HUES64 (cell line): ENCODE measurements around the gene XRCC4.

Source experiments
- H3K27ac ChIP-seq: 2 replicates; pipeline ENCODE4 v1.7.0; 2013; ENCODE audit warnings: low read depth, low read length, inconsistent platforms
- H3K27me3 ChIP-seq: 2 replicates; pipeline ENCODE4 v1.6.1; 2013; ENCODE audit warnings: mild to moderate bottlenecking, low read length; ENCODE audit not compliant: insufficient read depth
- H3K36me3 ChIP-seq: 2 replicates; pipeline ENCODE4 v1.6.1; 2013; ENCODE audit warnings: mild to moderate bottlenecking, low read length; ENCODE audit not compliant: insufficient read depth
- H3K4me1 ChIP-seq: 2 replicates; pipeline ENCODE4 v1.6.1; 2013; ENCODE audit warnings: mild to moderate bottlenecking, low read length, moderate library complexity; ENCODE audit not compliant: insufficient read depth
- H3K4me3 ChIP-seq: 2 replicates; pipeline ENCODE4 v1.5.1; 2013; ENCODE audit warnings: mild to moderate bottlenecking, low read length, moderate library complexity
- H3K9ac ChIP-seq: 2 replicates; pipeline ENCODE4 v1.6.1; 2013; ENCODE audit warnings: mild to moderate bottlenecking, low read depth, low read length
- H3K9me3 ChIP-seq: 2 replicates; pipeline ENCODE4 v1.6.1; 2013; ENCODE audit warnings: low read depth, low read length; ENCODE audit not compliant: insufficient read depth
- WGBS: fragments of 150-250, 120-280 bp; methylation state at CpG from one replicate; pipeline ENCODE4 v1.1.7; 2013; ENCODE audit warnings: missing lambda C conversion rate; 5-methylcytosine and 5-hydroxymethylcytosine counted together

XRCC4 gene

DNA sequence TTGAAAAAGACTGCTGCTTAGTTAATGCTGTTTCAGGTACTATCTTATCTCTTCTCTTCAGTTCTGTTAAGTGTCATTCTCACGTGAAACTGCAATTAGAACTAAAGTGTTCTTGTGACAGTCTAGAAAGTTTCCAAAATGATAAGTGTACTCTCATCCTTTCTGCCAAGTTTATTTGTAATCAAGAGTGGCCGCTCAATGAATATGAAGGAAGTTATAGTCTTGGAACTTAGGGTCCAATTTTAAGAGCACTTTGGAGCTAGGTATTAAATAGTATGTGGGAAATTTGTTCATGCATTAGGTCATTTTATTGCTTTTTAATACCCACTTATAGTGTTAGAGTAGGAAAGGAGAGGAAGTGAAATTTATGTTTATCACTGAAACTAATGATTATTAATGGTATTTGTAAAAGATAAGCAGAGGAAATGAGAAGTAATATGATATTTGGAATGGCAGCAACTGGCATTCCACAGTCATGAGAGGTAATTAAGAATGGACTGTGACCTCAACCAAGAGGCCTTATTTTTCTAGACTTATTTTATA lies 20.4 kb downstream of the XRCC4 start:
- H3K27ac ChIP-seq = no peak overlapping the region
- peaks cover 13% of the 10 kb centered on the region for H3K9me3 ChIP-seq
- H3K9ac ChIP-seq = no peak overlapping the region
- H3K27me3 ChIP-seq = no peaks in the 10 kb centered on the region
- 84% methylated on average over 2 of the region's 2 CpGs for WGBS
- no peaks in the 10 kb centered on the region for H3K36me3 ChIP-seq
- H3K4me3 ChIP-seq = no peak overlapping the region
- H3K4me1 ChIP-seq = peaks cover 18% of the 10 kb centered on the region

DNA sequence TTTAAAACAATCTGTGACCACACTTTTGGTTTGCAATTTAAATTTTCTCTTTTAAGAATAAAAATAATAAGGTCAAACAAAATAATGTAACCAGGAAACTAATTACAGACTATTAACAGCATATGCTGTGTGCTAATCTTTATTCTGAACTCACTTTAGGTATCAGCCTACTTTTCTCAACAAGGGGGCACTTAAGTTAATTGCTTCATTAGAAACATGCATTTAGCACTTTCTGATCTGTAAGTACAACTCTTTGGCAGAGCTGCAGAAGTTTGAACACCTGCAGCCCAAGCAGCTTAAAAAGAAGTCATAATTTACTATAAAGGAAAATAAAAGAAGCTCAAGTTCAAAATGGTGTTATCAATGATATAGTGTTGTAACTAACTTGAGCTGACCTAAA lies 21.7 kb downstream of the XRCC4 start:
- Histone ChIP-seq H3K4me1 (peaks cover 18% of the 10 kb centered on the region), H3K4me3 (no peak overlapping the region), H3K36me3 (no peaks in the 10 kb centered on the region), H3K9ac (no peak overlapping the region), H3K27ac (no peak overlapping the region), H3K9me3 (peaks cover under 1% of the 10 kb centered on the region; the same call in 1 of the 2 replicates), H3K27me3 (no peaks in the 10 kb centered on the region)

DNA sequence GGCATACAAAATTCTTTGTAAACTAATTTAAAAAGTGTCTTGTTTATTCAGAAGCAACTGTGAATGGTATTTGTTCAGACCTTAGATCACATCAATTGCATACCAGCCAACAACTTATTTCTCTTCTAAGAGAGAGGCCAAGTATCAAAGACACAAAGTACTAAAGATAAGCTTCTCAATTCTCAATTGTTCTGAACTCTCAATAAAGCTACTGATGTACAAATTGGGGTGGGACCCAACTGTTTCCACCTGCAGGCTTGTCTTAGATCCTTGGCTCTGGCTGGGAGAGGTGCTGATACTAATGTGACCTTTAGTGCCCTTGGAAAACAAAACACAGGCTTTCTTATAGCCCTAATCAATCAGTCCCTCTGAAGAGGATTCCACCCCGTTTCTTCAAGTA lies 22.1 kb downstream of the XRCC4 start:
- no peak overlapping the region for H3K27ac ChIP-seq
- H3K4me3 ChIP-seq = no peak overlapping the region
- H3K36me3 ChIP-seq = no peaks in the 10 kb centered on the region
- H3K4me1 ChIP-seq = peaks cover 18% of the 10 kb centered on the region
- no peak overlapping the region for H3K9ac ChIP-seq
- H3K27me3 ChIP-seq = no peaks in the 10 kb centered on the region
- no peaks in the 10 kb centered on the region for H3K9me3 ChIP-seq
- WGBS = 61% methylated on average over 1 of the region's 1 CpG

DNA sequence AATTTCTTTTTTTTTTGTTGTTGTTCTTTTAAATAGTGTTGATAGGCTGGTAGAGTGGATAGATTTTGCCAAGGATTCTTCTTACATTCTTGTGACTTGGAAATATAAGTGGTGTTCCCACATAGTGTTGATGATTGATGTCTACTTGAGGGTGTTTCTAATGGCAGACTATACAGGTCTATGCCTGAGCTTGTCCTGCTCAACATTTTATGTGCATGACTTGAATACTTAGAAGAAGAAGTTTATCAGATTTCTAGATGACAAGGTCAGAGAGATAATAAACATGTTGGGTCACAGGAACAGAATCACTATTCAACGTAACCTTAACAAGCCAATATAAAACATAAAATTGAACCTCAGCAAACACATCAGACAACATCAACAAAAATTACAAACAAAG lies 24.2 kb downstream of the XRCC4 start:
- Histone ChIP-seq H3K27me3 (no peaks in the 10 kb centered on the region), H3K9ac (no peak overlapping the region), H3K9me3 (no peaks in the 10 kb centered on the region), H3K4me3 (no peak overlapping the region), H3K36me3 (no peaks in the 10 kb centered on the region), H3K27ac (no peak overlapping the region), H3K4me1 (peaks cover 18% of the 10 kb centered on the region)
- WGBS = 86% methylated on average over 1 of the region's 1 CpG

DNA sequence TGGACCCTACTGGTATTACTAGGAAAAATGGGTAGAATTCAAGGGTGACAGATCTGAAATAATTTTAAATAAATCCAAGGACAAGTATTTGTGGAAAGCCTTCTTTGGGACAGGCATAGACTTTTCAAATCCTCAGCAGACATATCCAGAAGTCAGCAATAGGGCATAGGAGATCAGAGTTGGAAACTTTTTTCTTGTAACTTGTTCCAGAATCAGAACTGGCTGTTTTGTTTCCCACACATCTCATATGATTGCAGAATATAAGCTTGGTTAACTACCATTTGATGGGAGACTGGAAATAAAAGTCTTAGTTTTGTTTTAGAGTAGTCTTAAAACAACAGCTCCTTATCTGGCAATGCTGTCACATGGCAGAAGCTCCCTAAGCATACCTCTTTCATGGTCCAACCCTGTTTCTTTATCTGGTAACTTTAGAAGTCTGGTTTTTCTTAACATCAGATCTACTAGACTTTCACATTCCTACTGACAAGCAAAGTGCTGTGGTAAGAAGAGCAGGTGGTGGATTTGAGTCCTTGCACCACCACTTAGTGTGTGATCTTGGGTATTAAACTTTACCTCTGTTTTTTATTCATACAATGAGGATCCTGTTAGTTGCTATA lies 25.1 kb downstream of the XRCC4 start:
- H3K9me3 ChIP-seq = no peaks in the 10 kb centered on the region
- H3K27me3 ChIP-seq = no peaks in the 10 kb centered on the region
- H3K36me3 ChIP-seq = no peaks in the 10 kb centered on the region
- no peak overlapping the region for H3K9ac ChIP-seq
- H3K27ac ChIP-seq = no peak overlapping the region
- H3K4me3 ChIP-seq = no peak overlapping the region
- peaks cover 18% of the 10 kb centered on the region for H3K4me1 ChIP-seq

DNA sequence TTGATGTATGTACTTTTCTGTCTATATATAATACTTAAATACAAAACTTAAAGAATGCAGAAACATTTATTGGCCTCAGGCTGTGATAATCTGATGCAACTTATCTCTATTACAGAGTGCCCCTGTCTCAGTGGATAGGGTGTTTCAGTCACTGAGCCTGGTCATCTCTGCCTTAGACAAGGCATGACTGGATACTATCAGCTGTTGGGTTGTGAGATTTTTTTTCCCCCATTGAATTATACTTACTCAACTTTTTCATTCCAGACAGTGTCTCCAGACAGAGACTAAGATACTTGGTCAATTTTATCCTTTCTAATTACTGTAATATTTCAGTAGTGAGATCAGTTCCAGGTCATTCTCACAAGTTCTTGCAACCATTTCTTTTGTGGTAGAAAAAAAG lies 26.7 kb downstream of the XRCC4 start:
- Histone ChIP-seq H3K9me3 (no peaks in the 10 kb centered on the region), H3K27ac (no peak overlapping the region), H3K4me1 (peaks cover 11% of the 10 kb centered on the region), H3K27me3 (no peaks in the 10 kb centered on the region), H3K4me3 (no peak overlapping the region), H3K9ac (no peak overlapping the region), H3K36me3 (no peaks in the 10 kb centered on the region)

DNA sequence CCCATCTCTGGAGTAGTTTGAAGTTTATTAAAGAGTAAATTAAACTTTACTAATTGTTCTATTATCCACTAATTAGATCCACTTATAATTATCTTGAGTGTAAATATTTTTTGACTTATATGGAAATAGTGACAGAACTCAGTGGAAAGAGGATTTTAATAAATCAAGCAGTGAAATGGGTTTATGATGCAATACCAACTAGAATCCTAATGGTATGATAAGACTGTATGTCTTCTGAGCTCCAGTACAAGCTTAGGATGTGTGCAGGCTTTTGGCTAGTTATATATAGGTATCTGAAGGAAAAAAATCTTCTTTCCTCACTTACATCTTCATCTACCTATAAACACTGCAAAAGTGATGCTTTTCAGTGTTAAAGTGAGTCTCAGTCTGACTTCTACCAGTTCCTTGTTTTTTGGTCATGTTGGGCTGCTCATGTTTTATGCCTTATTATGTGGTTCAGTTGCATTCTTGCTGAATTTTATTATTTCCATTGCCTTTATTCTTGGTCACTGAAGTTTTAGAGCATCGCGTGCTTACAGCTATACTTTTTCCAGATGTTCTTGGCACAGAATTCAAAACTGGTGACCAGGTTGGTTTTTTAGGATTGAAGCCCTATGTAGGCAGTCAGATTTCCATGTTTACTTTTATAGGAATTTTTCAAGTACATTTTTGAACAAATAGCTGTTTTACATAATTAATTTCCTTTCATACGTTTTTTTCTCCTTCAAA lies 30.5 kb downstream of the XRCC4 start:
- H3K4me3 ChIP-seq = no peak overlapping the region
- H3K9me3 ChIP-seq = no peaks in the 10 kb centered on the region
- H3K9ac ChIP-seq = no peak overlapping the region
- H3K27me3 ChIP-seq = no peaks in the 10 kb centered on the region
- H3K36me3 ChIP-seq = peaks cover 6% of the 10 kb centered on the region
- no peak overlapping the region for H3K27ac ChIP-seq
- H3K4me1 ChIP-seq = no peaks in the 10 kb centered on the region
- WGBS = 100% methylated on average over 2 of the region's 3 CpGs

DNA sequence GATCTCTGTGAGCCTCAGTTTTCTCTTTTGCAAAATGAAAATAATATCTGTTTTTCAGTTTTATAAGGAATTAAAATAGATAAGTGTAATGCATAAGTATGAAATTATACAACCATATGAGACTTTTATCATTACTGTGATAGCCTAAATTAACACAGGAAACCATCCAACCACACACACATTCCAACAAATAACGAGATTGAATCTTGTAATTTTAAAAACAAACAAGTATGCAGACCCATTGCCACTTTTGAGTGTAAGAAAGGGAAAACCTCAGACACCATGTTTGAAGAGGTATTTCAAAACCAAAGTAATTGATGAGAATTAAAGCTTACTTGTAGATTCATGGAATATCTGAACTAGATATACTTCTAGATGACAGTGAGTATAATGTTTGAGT lies 32.0 kb downstream of the XRCC4 start:
- no CpG with 5 or more reads among the region's 1 CpG for WGBS
- Histone ChIP-seq H3K27me3 (no peaks in the 10 kb centered on the region), H3K36me3 (peaks cover 8% of the 10 kb centered on the region), H3K4me1 (no peaks in the 10 kb centered on the region), H3K9me3 (peaks cover 5% of the 10 kb centered on the region; the same call in 1 of the 2 replicates), H3K27ac (no peak overlapping the region), H3K9ac (no peak overlapping the region), H3K4me3 (no peak overlapping the region)

DNA sequence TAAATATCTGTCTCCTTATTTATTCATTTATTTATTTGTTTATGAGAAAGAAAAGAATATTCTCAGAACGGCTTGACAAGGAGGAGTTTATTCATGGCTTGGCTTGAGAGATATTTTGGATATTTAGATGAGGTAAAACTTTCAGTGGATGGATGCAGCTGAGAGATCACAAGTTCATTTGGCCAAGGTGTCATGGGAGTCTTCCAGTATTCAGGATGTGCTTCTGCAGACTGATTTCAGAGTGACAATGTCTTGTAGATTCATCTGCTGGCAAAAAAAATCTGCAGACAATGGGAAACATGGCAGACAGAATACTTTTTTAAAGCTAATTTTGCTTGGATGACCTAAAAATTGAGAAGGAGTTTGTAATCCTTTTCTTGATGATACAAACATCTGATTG lies 38.5 kb downstream of the XRCC4 start:
- H3K27me3 ChIP-seq = no peaks in the 10 kb centered on the region
- WGBS = 87% methylated on average over 1 of the region's 1 CpG
- peaks cover 9% of the 10 kb centered on the region; the same call in 1 of the 2 replicates for H3K9me3 ChIP-seq
- H3K4me1 ChIP-seq = no peaks in the 10 kb centered on the region
- H3K27ac ChIP-seq = no peak overlapping the region
- H3K36me3 ChIP-seq = peaks cover 8% of the 10 kb centered on the region
- no peak overlapping the region for H3K9ac ChIP-seq
- H3K4me3 ChIP-seq = no peak overlapping the region

DNA sequence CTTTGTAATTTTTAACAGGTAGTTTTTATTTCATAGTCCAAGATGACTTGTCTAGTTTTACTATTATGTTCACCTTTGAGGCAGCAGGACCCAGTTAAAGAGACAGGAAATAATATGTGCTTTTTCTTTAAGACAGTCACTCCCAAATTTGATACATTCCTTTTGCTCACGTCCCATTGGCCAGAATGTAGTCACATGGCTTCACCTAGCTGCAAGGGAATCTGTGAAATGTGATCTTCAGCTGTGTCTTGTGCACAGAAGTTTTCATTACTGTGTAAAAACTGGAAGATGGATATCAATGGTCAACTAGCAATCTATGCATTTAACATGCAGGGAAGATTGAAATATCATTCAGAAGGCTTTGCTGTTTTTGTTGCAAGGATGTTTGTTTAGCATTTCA lies 41.1 kb downstream of the XRCC4 start:
- Histone ChIP-seq H3K36me3 (no peaks in the 10 kb centered on the region), H3K4me1 (no peaks in the 10 kb centered on the region)
- whole genome bisulfite sequencing = 100% methylated on average over 1 of the region's 1 CpG

DNA sequence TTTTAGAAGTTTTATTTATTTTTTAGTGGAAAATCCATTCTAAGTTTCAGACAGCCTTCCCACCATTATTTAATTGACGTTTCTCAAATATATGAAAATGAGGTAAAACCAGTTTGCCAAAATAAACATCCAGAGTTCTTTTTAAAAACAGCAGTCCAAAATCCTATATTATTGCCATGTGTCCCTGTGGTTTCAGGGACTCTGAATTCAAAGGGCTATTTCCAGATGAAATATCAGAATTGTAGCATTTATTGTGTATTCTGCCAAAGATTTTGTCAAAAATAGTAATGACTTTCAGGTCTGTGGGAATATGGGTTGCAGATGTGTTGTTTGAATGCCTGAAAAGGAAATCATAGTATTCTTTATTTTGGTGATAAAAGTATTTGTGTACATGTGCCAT lies 41.6 kb downstream of the XRCC4 start:
- WGBS = no CpG with 5 or more reads among the region's 1 CpG
- no peak overlapping the region for H3K27ac ChIP-seq

More for the DNA sequence above, 41.1 kb downstream of the XRCC4 start:
- Histone ChIP-seq H3K27ac (no peak overlapping the region), H3K27me3 (no peaks in the 10 kb centered on the region), H3K9me3 (peaks cover 7% of the 10 kb centered on the region; the same call in 1 of the 2 replicates), H3K9ac (no peak overlapping the region), H3K4me3 (no peak overlapping the region)

More for the DNA sequence above, 41.6 kb downstream of the XRCC4 start:
- Histone ChIP-seq H3K27me3 (no peaks in the 10 kb centered on the region), H3K4me3 (no peak overlapping the region), H3K36me3 (no peaks in the 10 kb centered on the region), H3K9ac (no peak overlapping the region), H3K9me3 (peaks cover 5% of the 10 kb centered on the region; the same call in 1 of the 2 replicates), H3K4me1 (no peaks in the 10 kb centered on the region)
